NOMO-1 treated with DMSO at 0.1 percent for 48 hours (cell line): ENCODE results near the gene GJB5.
A peak's percentile ranks its signal among the peaks of the same experiment; 100 is the strongest.
"Not testable (repeated sequence)": the region's sequence is repeated elsewhere in the genome, so short reads cannot be mapped to it uniquely, and the experiment has no call there.

ENCODE experiments used
- DNase-seq: peaks from one replicate; lab custom pipeline; 2025; ENCODE audit not compliant: unreplicated experiment; lab: John Stamatoyannopoulos, UW

Gene GJB5

GRCh38 chr1:34754964-34755637, at the start of gene GJB5:
TSS of gene GJB5 (plus strand) at chr1:34755047. CDS start at chr1:34757331, 2,284 bp downstream.
- no peak for DNase-seq

GRCh38 chr1:34705077-34705476, 49.8 kb upstream of the GJB5 start:
- no peak for DNase-seq

- no peak for DNase-seq
These were observed 46.7 kb upstream of the GJB5 start for GRCh38 chr1:34708106-34708505.

GRCh38 chr1:34709547-34709946, 45.3 kb upstream of the GJB5 start:
- no peak for DNase-seq

- no peak for DNase-seq
These were observed 44.0 kb upstream of the GJB5 start for GRCh38 chr1:34710812-34711211.

GRCh38 chr1:34711485-34711884, 43.4 kb upstream of the GJB5 start:
- DNase-seq: no peak

DNA sequence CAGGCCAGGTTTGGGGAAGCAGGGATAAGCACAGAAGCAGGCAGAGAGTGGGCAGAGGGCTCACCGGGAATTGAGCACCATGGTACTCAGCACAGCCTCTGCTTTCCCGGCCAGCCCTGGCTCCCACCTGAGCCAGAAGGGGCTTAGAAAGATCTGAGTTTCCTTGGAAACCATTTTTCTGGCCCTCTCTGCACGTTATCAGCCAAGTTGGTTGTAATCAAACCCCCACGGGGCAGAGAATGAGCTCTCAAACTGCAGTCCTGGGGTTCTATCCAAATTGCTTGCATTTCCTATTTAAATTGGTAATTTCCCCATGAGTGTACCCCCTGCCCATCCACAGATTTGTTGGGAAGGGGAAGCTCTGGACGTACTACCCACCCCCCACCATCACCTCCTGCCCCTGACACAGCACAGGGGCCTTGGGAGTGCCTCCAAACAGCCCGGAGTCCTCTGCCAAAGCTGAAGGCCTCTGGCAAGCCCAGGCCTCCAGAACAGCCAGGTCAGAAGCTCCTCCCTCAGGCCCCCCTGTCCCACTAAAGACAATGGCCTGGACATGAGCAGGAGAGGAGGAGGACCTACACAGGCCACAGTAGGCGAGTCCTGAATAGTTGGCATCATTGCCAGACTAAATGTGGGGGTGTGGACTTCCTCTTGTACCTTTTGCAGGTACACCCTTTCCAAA, 42.7 kb upstream of the GJB5 start:
- no peak for DNase-seq

DNA sequence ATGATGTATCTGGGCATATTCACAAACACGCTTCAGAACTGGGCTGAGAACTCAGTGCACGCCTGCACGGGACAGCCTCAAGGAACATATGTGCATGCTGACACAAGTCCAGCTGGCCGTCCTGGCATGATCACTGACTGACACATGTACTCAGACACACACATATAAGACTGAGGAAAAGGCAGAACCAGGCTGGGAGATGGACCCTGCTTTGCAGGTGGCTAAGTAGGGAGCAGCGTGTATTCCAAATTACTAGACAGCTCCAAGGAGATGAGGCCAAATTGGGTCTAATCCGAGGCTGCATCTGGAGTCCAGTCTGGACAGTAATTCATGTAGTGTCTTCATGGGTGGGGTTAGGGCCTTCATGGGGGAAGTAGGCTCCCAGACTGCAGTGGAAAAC, 41.4 kb upstream of the GJB5 start:
- no peak for DNase-seq

- DNase-seq: no peak
These were observed 40.5 kb upstream of the GJB5 start for GRCh38 chr1:34714386-34714785.

DNA sequence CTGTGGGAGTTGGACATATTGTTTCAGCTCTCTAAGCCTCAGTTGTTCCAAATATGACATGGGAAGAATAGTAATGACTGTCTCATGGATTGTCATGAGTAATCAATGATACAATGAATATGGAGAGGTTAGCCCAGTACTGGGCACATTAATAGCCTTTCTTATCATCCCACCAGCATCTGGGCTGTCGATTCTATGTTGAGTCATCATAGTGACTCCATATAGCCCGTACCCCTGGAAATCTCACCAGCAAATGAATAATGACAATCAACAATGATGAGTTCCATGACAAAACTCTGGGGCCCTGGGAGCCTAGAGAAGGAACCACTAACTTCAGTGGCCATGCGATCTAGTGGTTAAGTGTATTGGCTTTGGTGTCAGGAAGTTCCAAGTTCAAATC, 39.7 kb upstream of the GJB5 start:
- DNase-seq: no peak

DNA sequence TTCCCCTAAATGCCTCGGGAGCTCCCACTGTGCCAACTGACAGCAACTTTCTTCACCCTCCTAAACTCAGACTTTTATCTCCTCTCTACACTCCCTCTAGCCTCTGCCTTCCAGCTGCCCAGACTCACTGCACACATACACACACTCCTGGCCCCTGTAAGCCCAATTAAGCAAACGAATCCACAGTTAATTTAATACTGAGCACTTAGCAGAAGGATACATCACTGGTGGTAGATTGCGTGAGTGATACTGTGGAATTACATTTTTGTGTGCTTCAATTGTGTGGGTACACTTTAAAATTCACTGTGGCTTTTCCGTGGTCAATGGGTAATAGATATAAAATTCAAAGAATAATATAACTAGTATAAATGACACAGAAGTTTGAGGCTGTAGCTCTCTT, 33.6 kb upstream of the GJB5 start:
- no peak for DNase-seq

DNA sequence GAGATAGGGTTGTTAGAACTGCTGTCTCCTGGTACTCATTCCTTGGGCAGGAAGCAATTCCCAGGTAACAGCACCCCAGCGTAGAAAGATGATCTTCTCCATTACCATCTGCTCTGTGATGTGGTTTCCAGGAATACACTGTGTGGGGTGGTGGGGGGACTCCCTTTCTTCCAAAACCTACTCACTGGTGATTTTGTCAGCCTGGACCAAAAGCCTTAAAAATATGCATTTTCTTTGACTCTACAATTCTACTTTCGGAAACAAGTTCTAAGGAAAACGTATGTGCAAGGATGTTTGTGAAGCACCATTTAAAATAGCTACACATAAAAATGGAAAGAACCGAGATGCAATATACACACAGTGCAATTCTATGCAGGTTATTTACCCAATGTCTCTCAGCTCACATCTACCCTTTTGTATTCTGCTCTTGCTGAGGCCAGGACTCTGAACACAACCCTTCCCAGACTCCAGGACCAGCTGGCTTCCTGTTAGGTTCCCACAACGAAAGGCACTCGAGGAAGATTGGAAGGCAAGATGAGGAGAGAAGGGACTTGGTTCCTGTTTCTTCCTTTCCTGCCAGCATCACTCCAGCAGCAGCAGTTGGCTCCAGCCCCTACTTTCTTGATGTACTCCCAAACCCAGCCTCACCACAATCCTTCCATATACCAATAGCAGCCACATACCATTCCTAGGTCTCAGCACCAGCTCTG, 33.0 kb upstream of the GJB5 start:
- no peak for DNase-seq

GRCh38 chr1:34726861-34727260, 28.0 kb upstream of the GJB5 start:
- no peak for DNase-seq

DNA sequence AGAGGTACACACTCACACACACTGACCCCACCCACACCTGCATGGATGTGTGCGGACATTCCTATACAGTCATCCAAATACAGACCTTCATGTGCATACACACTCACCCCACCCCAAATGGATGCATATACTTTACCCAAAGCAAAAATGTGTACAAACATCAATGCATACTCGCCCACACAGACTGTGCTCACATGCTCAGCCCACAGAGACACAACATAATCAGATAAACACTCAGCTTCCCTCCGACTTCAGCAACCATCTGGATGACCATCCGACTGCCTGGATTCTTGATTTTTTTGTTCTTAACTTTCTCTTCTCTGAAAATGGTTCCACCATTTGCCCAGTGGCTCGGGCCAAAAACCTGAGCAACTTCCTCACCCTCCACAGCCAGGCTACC, 24.4 kb upstream of the GJB5 start:
- DNase-seq: no peak

DNA sequence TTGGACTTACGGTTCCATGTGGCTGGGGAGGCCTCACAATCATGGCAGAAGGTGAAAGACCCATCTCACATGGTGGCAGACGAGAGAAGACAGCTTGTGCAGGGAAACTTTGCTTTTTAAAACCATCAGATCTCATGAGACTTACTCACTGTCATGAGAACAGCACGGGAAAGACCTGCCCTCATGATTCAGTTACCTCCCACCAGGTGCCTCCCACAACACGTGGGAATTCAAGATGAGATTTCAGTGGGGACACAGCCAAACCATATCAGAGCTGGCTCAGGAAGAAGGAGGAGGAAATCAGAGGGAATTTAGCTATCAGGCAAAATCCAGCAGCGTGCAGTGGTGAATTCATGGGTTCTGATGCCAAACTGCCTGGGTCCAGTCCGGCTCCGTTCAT, 22.0 kb upstream of the GJB5 start:
- not testable (repeated sequence) for DNase-seq

- DNase-seq: no peak
These were observed 18.2 kb upstream of the GJB5 start for GRCh38 chr1:34736692-34737091.

DNA sequence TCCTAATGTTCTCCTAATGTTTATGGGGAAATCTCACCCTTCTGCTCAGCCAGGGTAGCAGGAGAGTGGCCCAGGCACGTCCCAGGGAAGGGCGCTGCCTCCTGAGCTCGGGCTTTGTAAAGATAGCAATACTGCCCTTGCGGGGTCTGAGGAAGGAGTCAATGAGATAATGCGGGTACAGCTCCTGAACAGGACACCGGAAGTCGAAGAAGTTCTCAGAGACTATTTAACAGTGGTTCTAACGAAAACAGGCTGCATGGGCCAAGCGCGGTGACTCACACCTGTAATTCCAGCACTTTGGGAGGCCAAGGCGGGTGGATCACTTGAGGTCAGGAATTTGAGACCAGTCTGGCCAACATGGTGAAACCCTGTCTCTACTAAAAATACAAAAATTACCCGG, 17.6 kb upstream of the GJB5 start:
- DNase-seq: not testable (repeated sequence)

DNA sequence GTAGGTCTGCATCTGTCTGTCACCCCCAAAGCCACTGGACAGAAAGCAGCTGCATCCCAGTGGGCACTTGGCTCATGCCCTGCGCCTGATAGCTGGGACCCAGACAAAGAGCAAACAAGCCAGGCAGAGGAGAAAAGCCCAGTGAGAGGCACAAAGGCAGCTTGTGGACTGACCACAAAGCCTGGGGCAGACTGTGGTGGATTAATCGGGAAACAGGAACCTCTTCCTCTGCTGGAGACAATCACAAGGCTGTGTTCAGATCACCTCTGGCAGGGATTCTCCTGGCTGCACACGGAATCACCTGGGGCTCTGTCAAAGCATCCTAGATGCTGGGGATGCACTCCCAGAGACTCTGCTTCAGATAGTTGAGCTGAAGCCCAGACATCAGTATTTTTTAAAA, 15.2 kb upstream of the GJB5 start:
- no peak for DNase-seq

- DNase-seq: no peak
These were observed 14.5 kb upstream of the GJB5 start for GRCh38 chr1:34740161-34740868.

GRCh38 chr1:34742667-34743270, 12.1 kb upstream of the GJB5 start:
- peak; percentile 37 for DNase-seq

GRCh38 chr1:34743775-34744174, 11.1 kb upstream of the GJB5 start:
- DNase-seq: no peak
